Liver (tissue), 9 donors: Measurements from ENCODE around the gene TIPIN. TPM values are rescaled to one million over a fixed set of nuclear protein-coding genes. Genes with fewer than 3 reads are reported as not detected.

Source experiments
- DNase-seq: peaks from one replicate; pipeline ENCODE4 v3.0.0-alpha.2; 2017; ENCODE audit warnings: low spot score
- H3K27ac ChIP-seq, 2 donors: one replicate each; pipeline ENCODE4 v1.7.0; 2013; ENCODE audit warnings: inconsistent platforms in 2 of 2, low read length in 2 of 2, control low read depth in 1 of 2, low read depth in 1 of 2, mild to moderate bottlenecking in 1 of 2
- H3K27me3 ChIP-seq, 4 donors: one replicate each; pipeline versions ENCODE4 v1.6.1 to v1.7.0; 2013; ENCODE audit warnings: low read length in 3 of 4, inconsistent platforms in 1 of 4, mild to moderate bottlenecking in 1 of 4, moderate library complexity in 1 of 4; ENCODE audit not compliant: control insufficient read depth in 4 of 4, insufficient read depth in 4 of 4
- H3K36me3 ChIP-seq, 4 donors: one replicate each; pipeline versions ENCODE4 v1.6.1 to v1.7.0; 2013; ENCODE audit warnings: low read length in 3 of 4, mild to moderate bottlenecking in 3 of 4, low read depth in 1 of 4, moderate library complexity in 1 of 4; ENCODE audit not compliant: control insufficient read depth in 4 of 4, insufficient read depth in 3 of 4
- H3K4me1 ChIP-seq, 4 donors: one replicate each; pipeline versions ENCODE4 v1.6.1 to v1.7.0; 2013; ENCODE audit warnings: low read length in 3 of 4, mild to moderate bottlenecking in 3 of 4, moderate library complexity in 1 of 4; ENCODE audit not compliant: control insufficient read depth in 4 of 4, insufficient read depth in 4 of 4
- H3K4me3 ChIP-seq, 3 donors: one replicate each; pipeline versions ENCODE4 v1.6.1 to v1.7.0; 2013; ENCODE audit warnings: low read length in 3 of 3, control low read depth in 1 of 3, low read depth in 1 of 3, mild to moderate bottlenecking in 1 of 3
- H3K9ac ChIP-seq, 2 donors: one replicate each; pipeline ENCODE4 v1.7.0; 2013; ENCODE audit warnings: low read length in 2 of 2, mild to moderate bottlenecking in 2 of 2, moderate library complexity in 2 of 2, control low read depth in 1 of 2, low read depth in 1 of 2
- H3K9me3 ChIP-seq, 4 donors: one replicate each; pipeline versions ENCODE4 v1.6.1 to v1.7.0; 2013; ENCODE audit warnings: low read length in 3 of 4; ENCODE audit not compliant: control insufficient read depth in 4 of 4
- CTCF ChIP-seq: fragments of 150-350 bp; IDR thresholded peaks from 2 replicates; pipeline ENCODE4 v1.5.1; 2017; ENCODE audit warnings: improper control_type of control experiment, low read depth, low read length; ENCODE audit not compliant: missing input control
- EGR1 ChIP-seq, 2 donors: IDR thresholded peaks; 2 replicates each; pipeline ENCODE4 v1.6.1; 2016 to 2018; ENCODE audit warnings: antibody characterized with exemption in 2 of 2, low read depth in 2 of 2
- FOXA2 ChIP-seq: IDR thresholded peaks from 2 replicates; pipeline ENCODE4 v1.6.1; 2016; ENCODE audit warnings: antibody characterized with exemption
- HNF4G ChIP-seq: IDR thresholded peaks from 2 replicates; pipeline ENCODE4 v1.6.1; 2016; ENCODE audit warnings: antibody characterized with exemption
- JUND ChIP-seq, 2 donors: IDR thresholded peaks; 2 replicates each; pipeline ENCODE4 v1.6.1; 2016; ENCODE audit warnings: antibody characterized with exemption in 2 of 2
- MAX ChIP-seq: IDR thresholded peaks from 2 replicates; pipeline ENCODE4 v1.6.1; 2016; ENCODE audit warnings: antibody characterized with exemption
- RAD21 ChIP-seq, 2 donors: IDR thresholded peaks; 2 replicates each; pipeline ENCODE4 v1.6.1; 2016; ENCODE audit warnings: antibody characterized with exemption in 2 of 2, mild to moderate bottlenecking in 2 of 2
- REST ChIP-seq: IDR thresholded peaks from 2 replicates; pipeline ENCODE4 v1.6.1; 2016; ENCODE audit warnings: antibody characterized with exemption, mild to moderate bottlenecking
- RXRA ChIP-seq, 2 donors: IDR thresholded peaks; 2 replicates each; pipeline ENCODE4 v1.6.1; 2017 to 2018; ENCODE audit warnings: antibody characterized with exemption in 2 of 2, mild to moderate bottlenecking in 1 of 2
- SP1 ChIP-seq: IDR thresholded peaks from 2 replicates; pipeline ENCODE4 v1.6.1; 2018; ENCODE audit warnings: antibody characterized with exemption, mild to moderate bottlenecking
- YY1 ChIP-seq: IDR thresholded peaks from 2 replicates; pipeline ENCODE4 v1.6.1; 2016; ENCODE audit warnings: antibody characterized with exemption, mild to moderate bottlenecking
- ZBTB33 ChIP-seq: IDR thresholded peaks from 2 replicates; pipeline ENCODE4 v1.6.1; 2016; ENCODE audit warnings: antibody characterized with exemption
- WGBS: extraction: QIAGEN DNeasy Blood & Tissue Kit; methylation state at CpG from one replicate; pipeline ENCODE4 v1.1.7; 2013; 5-methylcytosine and 5-hydroxymethylcytosine counted together
- polyA plus RNA-seq, 2 donors: library from polyadenylated mRNA; stranded (reverse) in 1 of 2; unstranded in 1 of 2; fragments of 200-250 nt in 1 of 2; fragments of >200 nt in 1 of 2; fragmentation: Nextera tagmentation in 1 of 2; extraction: Ambion mirVana in 1 of 2; gene quantifications; one replicate each; pipeline versions ENCODE4 v1.2.1 to v1.2.3, GENCODE V29; 2013 to 2015
- total RNA-seq, 2 donors: library from RNA; depleted of rRNA; stranded (reverse); fragments of >200 nt; gene quantifications; one replicate each; pipeline ENCODE4 v1.2.3, GENCODE V29; 2014
- donor health status: healthy.
- donor health status: healthy.
- donor health status: healthy.
- donor health status: healthy.
- donor health status: healthy.

The TIPIN gene
- total and polyA plus RNA-seq, 4 donors: 2.2 to 5.9 (median 2.6) TPM

GRCh38 chr15:66389859-66390381 lies 33.4 kb upstream of the TIPIN start:
- peaks cover 10 to 29% (median 16%) of the 10 kb centered on the region in 4 donors for H3K4me1 ChIP-seq
- H3K27ac ChIP-seq: no peak overlapping the region
- no peaks in the 10 kb centered on the region for H3K9me3 ChIP-seq
- H3K4me3 ChIP-seq: no peak overlapping the region
- peaks cover 0 to 3% (median under 1%) of the 10 kb centered on the region in 4 donors for H3K36me3 ChIP-seq
- H3K27me3 ChIP-seq: no peaks in the 10 kb centered on the region
- no peak for DNase-seq
- H3K9ac ChIP-seq: no peak overlapping the region
- TF ChIP-seq JUND (IDR thresholded peaks at IDR 0.05): peak in 1 of 2 donors; percentile 17
- no peak for TF ChIP-seq YY1

GRCh38 chr15:66389098-66389858 lies 32.8 kb upstream of the TIPIN start:
- 86% methylated on average over 14 of the region's 14 CpGs for WGBS
- no peak overlapping the region for H3K9ac ChIP-seq

More at GRCh38 chr15:66389098-66389858, 32.8 kb upstream of the TIPIN start:
- no peak overlapping the region for H3K27ac ChIP-seq
- H3K9me3 ChIP-seq: no peaks in the 10 kb centered on the region
- H3K36me3 ChIP-seq: peaks cover 0 to 3% (median under 1%) of the 10 kb centered on the region in 4 donors
- no peak overlapping the region for H3K4me3 ChIP-seq
- H3K27me3 ChIP-seq: no peaks in the 10 kb centered on the region
- TF ChIP-seq ZBTB33 (no peak), FOXA2 (no peak), MAX (no peak), RXRA (IDR thresholded peaks at IDR 0.05) (no peak), SP1 (no peak), RAD21 (IDR thresholded peaks at IDR 0.05) (no peak), YY1 (no peak), REST (no peak), EGR1 (IDR thresholded peaks at IDR 0.05; ENCODE audit: low read depth in 2 of 2) (no peak), JUND (IDR thresholded peaks at IDR 0.05) (no peak), HNF4G (no peak), CTCF (no peak)
- H3K4me1 ChIP-seq: peaks cover 10 to 29% (median 16%) of the 10 kb centered on the region in 4 donors
- DNase-seq: no peak
